Mesendoderm (in vitro differentiated cells): Measurements from ENCODE around the gene MRPL34.

Experiments
- DNase-seq: peaks from one replicate; pipeline ENCODE4 v3.0.0; 2013
- H2AK5ac ChIP-seq: 2 replicates; pipeline ENCODE4 v1.6.1; 2013; ENCODE audit warnings: low read length, inconsistent platforms
- H2BK120ac ChIP-seq: 2 replicates; pipeline ENCODE4 v1.6.1; 2013; ENCODE audit warnings: low read depth, mild to moderate bottlenecking, low read length, moderate library complexity, mixed read lengths
- H2BK15ac ChIP-seq: replicated peaks from 2 replicates; pipeline ENCODE4 v1.6.1; 2013; ENCODE audit warnings: low read depth, mild to moderate bottlenecking, moderate library complexity
- H2BK5ac ChIP-seq: 2 replicates; pipeline ENCODE4 v1.6.1; 2013; ENCODE audit warnings: low read length, inconsistent platforms
- H3K18ac ChIP-seq: 2 replicates; pipeline ENCODE4 v1.6.1; 2013; ENCODE audit warnings: mild to moderate bottlenecking, low read length, mixed read lengths
- H3K23ac ChIP-seq: one replicate; pipeline ENCODE4 v1.6.1; 2013; ENCODE audit warnings: low read length
- H3K27ac ChIP-seq: 2 replicates; pipeline ENCODE4 v1.5.1; 2013; ENCODE audit warnings: low read depth, mild to moderate bottlenecking, inconsistent platforms, low read length, moderate library complexity
- H3K27me3 ChIP-seq: 2 replicates; pipeline ENCODE4 v1.6.1; 2013; ENCODE audit warnings: low read length, control low read depth, mild to moderate bottlenecking, inconsistent platforms; ENCODE audit not compliant: insufficient read depth, poor library complexity
- H3K36me3 ChIP-seq: 2 replicates; pipeline ENCODE4 v1.6.1; 2013; ENCODE audit warnings: low read length, inconsistent platforms; ENCODE audit not compliant: control insufficient read depth, insufficient read depth
- H3K4ac ChIP-seq: one replicate; pipeline ENCODE4 v1.6.1; 2013; ENCODE audit warnings: low read depth, mild to moderate bottlenecking, low read length, moderate library complexity
- H3K4me1 ChIP-seq: 2 replicates; pipeline ENCODE4 v1.6.1; 2013; ENCODE audit warnings: low read depth, low read length, inconsistent platforms; ENCODE audit not compliant: control insufficient read depth
- H3K4me2 ChIP-seq: 2 replicates; pipeline ENCODE4 v1.6.1; 2013; ENCODE audit warnings: low read length
- H3K4me3 ChIP-seq: 2 replicates; pipeline ENCODE4 v1.5.1; 2013; ENCODE audit warnings: mild to moderate bottlenecking, low read length
- H3K56ac ChIP-seq: one replicate; pipeline ENCODE4 v1.6.1; 2013; ENCODE audit warnings: low read length
- H3K79me1 ChIP-seq: 2 replicates; pipeline ENCODE4 v1.6.1; 2013; ENCODE audit warnings: low read length, inconsistent platforms
- H3K79me2 ChIP-seq: 2 replicates; pipeline ENCODE4 v1.6.1; 2013; ENCODE audit warnings: mild to moderate bottlenecking, low read length; ENCODE audit not compliant: control insufficient read depth, insufficient read depth
- H3K9ac ChIP-seq: 2 replicates; pipeline ENCODE4 v1.6.1; 2013; ENCODE audit warnings: low read length, inconsistent platforms
- H4K5ac ChIP-seq: one replicate; pipeline ENCODE4 v1.6.1; 2013; ENCODE audit warnings: low read length
- H4K8ac ChIP-seq: one replicate; pipeline ENCODE4 v1.6.1; 2013; ENCODE audit warnings: low read depth, mild to moderate bottlenecking, control low read depth, low read length, moderate library complexity
- WGBS: extraction: QIAGEN DNeasy Blood & Tissue Kit; methylation state at CpG from one replicate; pipeline ENCODE4 v1.1.7; 2013; ENCODE audit warnings: low lambda C conversion rate, missing lambda C conversion rate; ENCODE audit not compliant: insufficient coverage; ENCODE audit errors: extremely low coverage; 5-methylcytosine and 5-hydroxymethylcytosine counted together

MRPL34 gene

GRCh38 chr19:17322854-17323253 is 17.2 kb downstream of the MRPL34 start:
- Histone ChIP-seq H3K4me2 (no peak overlapping the region), H3K27ac (no peak overlapping the region), H2BK120ac (no peak overlapping the region), H3K4me3 (no peak overlapping the region), H3K79me1 (no peaks in the 10 kb centered on the region), H3K79me2 (no peaks in the 10 kb centered on the region), H3K27me3 (no peaks in the 10 kb centered on the region), H3K56ac (no peak overlapping the region), H2BK5ac (no peak overlapping the region), H3K9ac (no peak overlapping the region), H2AK5ac (no peak overlapping the region), H4K8ac (no peak overlapping the region), H2BK15ac (no peak overlapping the region), H3K36me3 (peaks cover 1% of the 10 kb centered on the region), H3K18ac (no peak overlapping the region), H3K23ac (no peak overlapping the region), H3K4me1 (no peaks in the 10 kb centered on the region), H3K4ac (no peak overlapping the region), H4K5ac (no peak overlapping the region)
- no CpG with 5 or more reads among the region's 10 CpGs for WGBS
- no peak for DNase-seq

GRCh38 chr19:17323300-17323963 is 17.8 kb downstream of the MRPL34 start:
- Histone ChIP-seq H3K9ac (no peak overlapping the region), H3K36me3 (peaks cover 1% of the 10 kb centered on the region), H2BK5ac (no peak overlapping the region), H3K4me2 (no peak overlapping the region), H3K27me3 (no peaks in the 10 kb centered on the region), H3K79me2 (no peaks in the 10 kb centered on the region), H3K18ac (no peak overlapping the region), H3K27ac (no peak overlapping the region), H3K4ac (no peak overlapping the region), H2BK120ac (no peak overlapping the region), H4K5ac (no peak overlapping the region), H3K4me1 (no peaks in the 10 kb centered on the region), H3K4me3 (no peak overlapping the region), H2AK5ac (no peak overlapping the region), H3K79me1 (no peaks in the 10 kb centered on the region), H3K56ac (no peak overlapping the region), H4K8ac (no peak overlapping the region), H2BK15ac (no peak overlapping the region), H3K23ac (no peak overlapping the region)
- no CpG with 5 or more reads among the region's 56 CpGs for WGBS
- no peak for DNase-seq

GRCh38 chr19:17323964-17324332 is 18.3 kb downstream of the MRPL34 start:
- no peaks in the 10 kb centered on the region for H3K79me2 ChIP-seq
- no peak for DNase-seq
- no peak overlapping the region for H3K56ac ChIP-seq

GRCh38 chr19:17324357-17325114 is 18.9 kb downstream of the MRPL34 start:
- Histone ChIP-seq H3K56ac (no peak overlapping the region), H2BK15ac (no peak overlapping the region), H3K4me2 (no peak overlapping the region), H3K9ac (no peak overlapping the region), H3K79me1 (no peaks in the 10 kb centered on the region), H4K5ac (no peak overlapping the region), H3K18ac (no peak overlapping the region), H3K27me3 (no peaks in the 10 kb centered on the region), H3K4me1 (no peaks in the 10 kb centered on the region), H2AK5ac (no peak overlapping the region), H3K27ac (no peak overlapping the region), H3K4ac (no peak overlapping the region), H3K79me2 (no peaks in the 10 kb centered on the region), H3K23ac (no peak overlapping the region), H3K36me3 (peaks cover 1% of the 10 kb centered on the region), H4K8ac (no peak overlapping the region), H3K4me3 (no peak overlapping the region), H2BK120ac (no peak overlapping the region), H2BK5ac (no peak overlapping the region)
- WGBS: no CpG with 5 or more reads among the region's 28 CpGs
- no peak for DNase-seq

More at GRCh38 chr19:17323964-17324332, 18.3 kb downstream of the MRPL34 start:
- H2BK15ac ChIP-seq: no peak overlapping the region
- WGBS: no CpG with 5 or more reads among the region's 7 CpGs
- no peak overlapping the region for H3K18ac ChIP-seq
- no peak overlapping the region for H3K4me3 ChIP-seq
- H3K9ac ChIP-seq: no peak overlapping the region
- H2BK5ac ChIP-seq: no peak overlapping the region
- no peaks in the 10 kb centered on the region for H3K27me3 ChIP-seq
- H3K79me1 ChIP-seq: no peaks in the 10 kb centered on the region
- H3K27ac ChIP-seq: no peak overlapping the region
- H2BK120ac ChIP-seq: no peak overlapping the region
- H3K4me1 ChIP-seq: no peaks in the 10 kb centered on the region
- no peak overlapping the region for H3K4me2 ChIP-seq
- H3K23ac ChIP-seq: no peak overlapping the region
- no peak overlapping the region for H2AK5ac ChIP-seq
- H4K8ac ChIP-seq: no peak overlapping the region
- H3K4ac ChIP-seq: no peak overlapping the region
- peaks cover 1% of the 10 kb centered on the region for H3K36me3 ChIP-seq
- H4K5ac ChIP-seq: no peak overlapping the region

GRCh38 chr19:17325133-17325532 is 19.5 kb downstream of the MRPL34 start:
- Histone ChIP-seq H3K23ac (no peak overlapping the region), H3K4me2 (no peak overlapping the region), H3K4me1 (no peaks in the 10 kb centered on the region), H4K8ac (no peak overlapping the region), H2BK120ac (no peak overlapping the region), H3K9ac (no peak overlapping the region), H4K5ac (no peak overlapping the region), H3K79me1 (no peaks in the 10 kb centered on the region), H3K79me2 (no peaks in the 10 kb centered on the region), H3K27ac (no peak overlapping the region), H2BK15ac (no peak overlapping the region), H3K27me3 (no peaks in the 10 kb centered on the region), H2AK5ac (no peak overlapping the region), H3K36me3 (peaks cover 1% of the 10 kb centered on the region), H3K4ac (no peak overlapping the region), H3K56ac (no peak overlapping the region), H3K4me3 (no peak overlapping the region), H2BK5ac (no peak overlapping the region), H3K18ac (no peak overlapping the region)
- no CpG with 5 or more reads among the region's 20 CpGs for WGBS
- DNase-seq: no peak
